Epithelial cell of esophagus (primary cell): ENCODE data around the gene ZNF616.

Experiments
- DNase-seq: peaks from one replicate; pipeline ENCODE4 v3.0.0; 2010; ENCODE audit warnings: low read depth
- H3K4me3 ChIP-seq: 2 replicates; pipeline ENCODE4 v1.5.1; 2011; ENCODE audit warnings: mild to moderate bottlenecking, low read length, control low read depth
- TF ChIP-seq, protein P1 (sequence below): IDR thresholded peaks from 2 replicates; pipeline ENCODE4 v1.5.1; 2011; ENCODE audit warnings: low read depth, mild to moderate bottlenecking, low read length, control low read depth, inconsistent platforms; ENCODE audit not compliant: insufficient read depth; ENCODE audit errors: missing control alignments

Gene ZNF616

DNA sequence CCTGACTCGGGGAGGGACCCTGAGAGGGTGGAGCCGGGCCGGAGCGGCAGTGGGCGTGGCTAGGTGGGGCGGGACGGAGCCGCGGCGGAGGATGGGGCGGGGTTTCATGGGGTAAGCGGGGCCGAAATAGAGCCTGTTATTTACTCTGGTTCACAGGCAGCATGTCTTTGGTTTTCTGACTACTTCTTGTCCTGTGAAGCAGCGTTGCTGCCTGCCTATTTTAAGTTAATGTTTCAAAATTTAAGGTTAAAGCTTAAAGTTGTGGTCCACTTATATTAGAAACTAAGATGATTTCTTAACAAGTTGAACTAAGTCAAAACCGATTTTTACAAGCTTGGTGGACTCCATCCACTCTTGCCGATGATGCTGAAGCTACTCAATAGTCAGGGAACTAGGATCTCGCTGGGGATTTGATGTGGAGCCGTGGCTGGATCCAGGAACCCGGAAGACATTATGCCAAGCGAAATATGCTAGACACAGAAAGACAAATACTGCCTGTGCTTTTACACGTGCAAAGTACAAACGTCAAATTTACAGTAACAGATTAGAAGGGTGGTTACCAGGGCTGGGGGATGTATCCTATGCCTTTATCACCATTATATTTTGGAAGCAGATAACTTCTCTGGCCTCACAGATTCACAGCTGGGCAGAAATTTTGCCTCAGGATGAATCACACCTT lies 433 bp upstream of the ZNF616 start:
- H3K4me3 ChIP-seq: no peak overlapping the region
- TF ChIP-seq, protein P1, sequence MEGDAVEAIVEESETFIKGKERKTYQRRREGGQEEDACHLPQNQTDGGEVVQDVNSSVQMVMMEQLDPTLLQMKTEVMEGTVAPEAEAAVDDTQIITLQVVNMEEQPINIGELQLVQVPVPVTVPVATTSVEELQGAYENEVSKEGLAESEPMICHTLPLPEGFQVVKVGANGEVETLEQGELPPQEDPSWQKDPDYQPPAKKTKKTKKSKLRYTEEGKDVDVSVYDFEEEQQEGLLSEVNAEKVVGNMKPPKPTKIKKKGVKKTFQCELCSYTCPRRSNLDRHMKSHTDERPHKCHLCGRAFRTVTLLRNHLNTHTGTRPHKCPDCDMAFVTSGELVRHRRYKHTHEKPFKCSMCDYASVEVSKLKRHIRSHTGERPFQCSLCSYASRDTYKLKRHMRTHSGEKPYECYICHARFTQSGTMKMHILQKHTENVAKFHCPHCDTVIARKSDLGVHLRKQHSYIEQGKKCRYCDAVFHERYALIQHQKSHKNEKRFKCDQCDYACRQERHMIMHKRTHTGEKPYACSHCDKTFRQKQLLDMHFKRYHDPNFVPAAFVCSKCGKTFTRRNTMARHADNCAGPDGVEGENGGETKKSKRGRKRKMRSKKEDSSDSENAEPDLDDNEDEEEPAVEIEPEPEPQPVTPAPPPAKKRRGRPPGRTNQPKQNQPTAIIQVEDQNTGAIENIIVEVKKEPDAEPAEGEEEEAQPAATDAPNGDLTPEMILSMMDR: no peak
- DNase-seq: no peak

DNA sequence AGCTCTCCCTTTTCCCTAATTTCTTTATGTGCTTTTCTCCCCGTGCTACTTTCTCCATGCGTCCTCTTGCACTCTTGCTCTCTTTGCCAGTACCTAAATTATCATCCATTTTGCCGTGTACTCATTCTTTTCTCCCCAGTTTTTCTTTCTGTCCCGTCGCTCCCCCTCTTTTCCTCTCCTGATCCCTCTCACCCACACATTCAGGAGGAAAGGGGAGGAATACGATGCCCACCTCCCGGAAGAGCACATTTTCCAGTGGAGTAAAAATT lies 821 bp downstream of the ZNF616 start:
- TF ChIP-seq, protein P1: no peak
- H3K4me3 ChIP-seq: peak overlapping the region; percentile 97
- no peak for DNase-seq

DNA sequence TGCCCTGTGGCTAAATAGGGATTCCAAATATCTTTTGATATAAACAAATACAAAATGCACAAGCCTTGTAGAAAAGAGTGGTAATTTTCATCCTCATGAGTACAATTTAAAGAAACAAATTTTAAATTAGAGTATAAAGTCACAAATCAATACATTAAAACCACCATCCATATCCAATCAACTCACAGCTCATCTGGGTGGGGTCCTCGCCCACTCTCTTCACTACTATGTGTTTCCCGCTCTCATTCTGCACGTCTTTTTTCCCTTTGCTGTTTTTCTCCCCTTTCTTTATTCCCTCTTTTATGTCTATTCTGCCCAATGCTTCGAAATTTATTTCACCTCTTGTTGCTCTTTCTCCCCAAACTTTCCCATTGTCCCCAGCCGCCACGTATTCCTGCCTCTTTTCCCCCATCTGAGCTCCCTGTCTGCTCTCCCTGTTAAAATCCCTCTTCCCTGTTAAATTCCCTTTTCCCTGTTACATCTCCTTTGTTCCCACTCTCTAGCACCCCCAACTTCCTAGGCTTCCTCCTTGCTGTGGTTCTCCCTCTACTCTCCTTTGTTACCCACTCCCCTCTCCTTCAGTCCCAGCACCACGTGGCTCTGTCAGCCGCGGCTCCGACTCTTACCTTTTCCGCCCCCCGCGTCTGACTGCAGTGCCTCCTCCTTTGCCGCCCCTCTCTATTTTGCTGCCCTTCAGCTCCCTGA lies 1.3 kb downstream of the ZNF616 start:
- DNase-seq: peak; percentile 34
- TF ChIP-seq, protein P1: no peak
- H3K4me3 ChIP-seq: peak overlapping the region; percentile 97

DNA sequence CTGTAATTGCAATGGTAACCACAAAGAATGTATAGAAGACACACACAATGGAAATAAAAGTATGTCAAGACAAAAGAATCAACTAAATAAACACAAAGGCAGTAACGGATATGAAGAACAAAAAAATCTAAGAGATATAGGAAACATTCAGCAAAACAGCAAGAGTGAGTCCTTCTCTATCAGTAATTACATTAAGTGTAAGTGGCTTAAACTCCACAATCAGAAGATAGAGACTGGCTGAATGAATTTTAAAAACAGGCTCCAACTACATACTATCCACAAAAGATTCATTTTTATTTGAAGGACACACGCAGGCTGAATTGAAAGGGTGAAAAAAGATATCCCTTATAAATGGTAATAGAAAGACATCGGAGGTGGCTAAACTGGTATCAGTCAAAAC lies 19.5 kb downstream of the ZNF616 start:
- H3K4me3 ChIP-seq: no peak overlapping the region
- TF ChIP-seq, protein P1: no peak

DNA sequence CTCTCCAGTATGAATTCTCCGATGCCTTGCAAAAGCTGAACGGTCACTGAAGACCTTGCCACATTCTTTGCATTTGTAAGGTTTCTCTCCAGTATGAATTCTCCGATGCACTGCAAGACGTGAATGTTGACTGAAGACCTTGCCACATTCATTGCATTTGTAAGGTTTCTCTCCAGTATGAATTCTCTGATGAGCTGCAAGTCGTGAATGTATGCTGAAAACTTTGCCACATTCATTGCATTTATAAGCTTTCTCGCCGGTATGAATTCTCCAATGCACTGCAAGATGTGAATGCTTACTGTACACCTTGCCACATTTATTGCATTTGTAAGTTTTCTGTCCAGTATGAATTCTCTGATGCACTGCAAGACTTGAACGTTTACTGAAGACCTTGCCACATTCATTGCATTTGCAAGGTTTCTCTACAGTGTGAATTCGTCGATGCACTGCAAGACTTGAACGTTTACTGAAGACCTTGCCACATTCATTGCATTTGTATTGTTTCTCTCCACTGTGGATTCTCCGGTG lies 24.1 kb downstream of the ZNF616 start:
- H3K4me3 ChIP-seq: no peak overlapping the region
- no peak for DNase-seq
- TF ChIP-seq, protein P1: no peak

More for the DNA sequence above, 19.5 kb downstream of the ZNF616 start:
- no peak for DNase-seq

DNA sequence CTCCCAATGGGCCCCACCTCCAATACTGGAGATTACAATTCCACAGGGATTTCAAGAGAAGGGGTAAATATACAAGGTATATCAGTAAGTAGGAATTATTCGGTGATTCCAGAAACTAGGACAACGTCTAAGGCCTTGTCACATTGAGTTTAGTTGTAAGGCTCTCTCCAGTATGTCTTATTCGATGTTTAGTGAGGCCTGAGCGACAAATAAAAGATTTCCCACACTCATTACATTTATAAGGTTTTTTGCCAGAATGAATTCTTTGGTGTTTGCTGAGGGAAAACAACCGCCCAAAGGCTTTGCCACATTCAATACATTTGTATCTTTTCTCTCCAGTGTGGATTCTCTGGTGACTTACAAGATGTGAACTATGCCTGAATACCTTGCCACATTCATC lies 25.0 kb downstream of the ZNF616 start:
- no peak overlapping the region for H3K4me3 ChIP-seq
- DNase-seq: no peak
- TF ChIP-seq, protein P1: no peak
